ENCODE measurements around the gene TANK.

TANK gene

DNA sequence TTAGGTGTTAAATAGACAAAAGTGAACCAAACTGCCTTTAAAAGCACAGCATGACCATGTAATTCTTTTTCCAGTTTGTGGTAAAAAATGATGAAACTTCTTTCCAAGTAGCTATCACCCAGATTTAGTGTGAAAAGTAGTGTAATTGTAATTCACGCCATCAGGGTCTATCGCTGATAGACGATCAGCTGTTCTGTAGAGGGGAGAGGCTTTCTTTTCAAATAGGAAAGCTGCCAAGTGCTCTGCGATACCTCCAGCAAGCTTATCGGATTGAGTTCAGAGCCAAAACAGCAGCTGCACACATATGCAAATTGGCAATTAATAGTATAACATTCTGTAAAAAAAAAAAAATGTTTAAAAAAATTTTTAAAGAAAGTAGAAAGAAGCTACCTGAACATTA lies 86.1 kb downstream of the TANK start:
- ATAC-seq: no peak
- no peak for TF ChIP-seq ISL1 (CRISPR knock-in tag; IDR thresholded peaks at IDR 0.05)
- TF ChIP-seq GLIS3 (CRISPR knock-in tag; IDR thresholded peaks at IDR 0.05): no peak
- TF ChIP-seq ESRRG (CRISPR knock-in tag; IDR thresholded peaks at IDR 0.05): no peak
- no peak for TF ChIP-seq ZFP3 (CRISPR knock-in tag; IDR thresholded peaks at IDR 0.05)
- no peak for TF ChIP-seq ZNF70 (CRISPR knock-in tag; IDR thresholded peaks at IDR 0.05)
- TF ChIP-seq ZNF565 (CRISPR knock-in tag; conservative IDR thresholded peaks at IDR 0.05; ENCODE audit: low read depth): no peak
- TF ChIP-seq CSDC2 (CRISPR knock-in tag; IDR thresholded peaks at IDR 0.05): no peak
- TF ChIP-seq RARB (CRISPR knock-in tag; IDR thresholded peaks at IDR 0.05): no peak
- TF ChIP-seq BACH2 (CRISPR knock-in tag; IDR thresholded peaks at IDR 0.05; ENCODE audit: borderline replicate concordance): no peak
- no peak for TF ChIP-seq ARNTL (CRISPR knock-in tag; IDR thresholded peaks at IDR 0.05; ENCODE audit: borderline replicate concordance, low read depth)
- no peak for TF ChIP-seq PATZ1 (CRISPR knock-in tag; IDR thresholded peaks at IDR 0.05; ENCODE audit: borderline replicate concordance)
- no peak for TF ChIP-seq ZC3H10 (CRISPR knock-in tag; IDR thresholded peaks at IDR 0.05)

DNA sequence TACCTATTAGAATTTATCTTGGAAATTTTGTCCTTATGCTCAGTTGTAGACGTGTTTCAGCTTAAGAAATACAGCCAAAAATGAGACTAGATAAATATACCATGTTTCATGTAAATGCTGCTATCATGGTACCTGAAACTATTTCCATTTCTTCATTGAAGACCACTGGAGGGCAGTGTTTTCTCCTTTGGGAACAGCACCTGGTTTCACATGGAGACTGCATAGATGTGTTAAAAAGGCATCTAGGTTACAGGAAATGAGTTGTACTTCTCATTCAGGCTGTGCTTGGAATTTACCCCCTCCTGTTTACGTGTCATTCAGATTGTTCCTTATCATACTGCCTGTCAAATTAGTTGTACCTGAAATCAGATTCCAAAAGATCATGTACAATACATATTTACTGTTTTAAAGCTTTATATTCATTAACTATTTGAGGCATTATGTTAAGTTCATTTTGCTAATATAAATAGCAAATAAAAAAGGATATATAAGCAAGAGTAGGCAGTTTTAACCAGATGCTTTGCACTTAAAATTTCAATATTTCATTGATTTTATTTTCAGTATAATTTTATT lies 90.7 kb downstream of the TANK start:
- peak; percentile 89 for ATAC-seq
- TF ChIP-seq OSR1 (CRISPR knock-in tag; IDR thresholded peaks at IDR 0.05) (no peak), POU6F1 (CRISPR knock-in tag; IDR thresholded peaks at IDR 0.05; ENCODE audit: borderline replicate concordance, low read depth) (no peak), TOX (CRISPR knock-in tag; IDR thresholded peaks at IDR 0.05; ENCODE audit: borderline replicate concordance) (no peak), BACH2 (CRISPR knock-in tag; IDR thresholded peaks at IDR 0.05; ENCODE audit: borderline replicate concordance) (no peak), ZNF70 (CRISPR knock-in tag; IDR thresholded peaks at IDR 0.05) (no peak), GLIS3 (CRISPR knock-in tag; IDR thresholded peaks at IDR 0.05) (no peak), ZNF8 (CRISPR knock-in tag; IDR thresholded peaks at IDR 0.05) (no peak), CSDC2 (CRISPR knock-in tag; IDR thresholded peaks at IDR 0.05) (no peak), ZFP3 (CRISPR knock-in tag; IDR thresholded peaks at IDR 0.05) (no peak), ISL1 (CRISPR knock-in tag; IDR thresholded peaks at IDR 0.05) (no peak), ESRRG (CRISPR knock-in tag; IDR thresholded peaks at IDR 0.05) (no peak), PATZ1 (CRISPR knock-in tag; IDR thresholded peaks at IDR 0.05; ENCODE audit: borderline replicate concordance) (no peak)

DNA sequence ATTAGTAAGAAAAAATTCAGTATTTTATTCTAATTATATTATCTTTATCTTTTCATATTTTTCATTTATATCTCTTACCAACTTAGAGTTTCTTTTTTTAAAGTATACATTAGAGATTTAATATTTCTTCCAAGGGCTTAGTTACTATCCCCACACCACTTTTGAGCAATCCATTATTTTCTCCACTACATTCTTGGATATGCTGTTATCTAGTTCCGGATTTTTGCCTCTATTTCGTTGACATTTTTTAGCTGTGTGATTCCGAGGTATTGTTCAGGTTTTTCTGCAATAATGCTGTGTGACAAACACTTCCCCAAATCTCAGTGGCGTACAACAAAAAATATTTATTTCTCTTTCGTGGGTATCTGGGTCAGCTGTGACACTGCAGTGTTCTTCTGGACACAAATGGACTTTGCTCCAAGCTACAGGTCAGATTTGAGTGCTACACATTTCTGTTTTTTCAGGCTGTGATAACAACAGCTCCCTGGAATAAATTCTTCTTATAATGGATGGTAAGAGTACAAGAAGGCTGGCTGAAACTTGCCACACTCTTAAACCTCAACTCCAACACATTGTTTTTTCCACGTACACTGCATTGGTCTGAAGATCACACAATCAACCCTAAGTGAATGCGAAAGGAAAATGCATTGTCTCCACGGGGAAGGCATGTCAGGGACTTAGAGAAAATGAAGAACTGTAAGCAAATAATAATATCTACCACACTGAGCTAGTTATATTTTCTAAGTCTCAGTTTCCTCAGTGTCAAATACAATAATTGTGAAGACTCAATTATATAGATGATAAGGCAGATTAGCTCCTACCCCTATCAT lies 97.1 kb downstream of the TANK start:
- TF ChIP-seq BACH2 (CRISPR knock-in tag; IDR thresholded peaks at IDR 0.05; ENCODE audit: borderline replicate concordance): no peak
- TF ChIP-seq ZNF70 (CRISPR knock-in tag; IDR thresholded peaks at IDR 0.05): no peak
- no peak for TF ChIP-seq CSDC2 (CRISPR knock-in tag; IDR thresholded peaks at IDR 0.05)
- no peak for TF ChIP-seq ARNTL (CRISPR knock-in tag; IDR thresholded peaks at IDR 0.05; ENCODE audit: borderline replicate concordance, low read depth)
- TF ChIP-seq ZNF565 (CRISPR knock-in tag; conservative IDR thresholded peaks at IDR 0.05; ENCODE audit: low read depth): no peak
- TF ChIP-seq, protein P1, sequence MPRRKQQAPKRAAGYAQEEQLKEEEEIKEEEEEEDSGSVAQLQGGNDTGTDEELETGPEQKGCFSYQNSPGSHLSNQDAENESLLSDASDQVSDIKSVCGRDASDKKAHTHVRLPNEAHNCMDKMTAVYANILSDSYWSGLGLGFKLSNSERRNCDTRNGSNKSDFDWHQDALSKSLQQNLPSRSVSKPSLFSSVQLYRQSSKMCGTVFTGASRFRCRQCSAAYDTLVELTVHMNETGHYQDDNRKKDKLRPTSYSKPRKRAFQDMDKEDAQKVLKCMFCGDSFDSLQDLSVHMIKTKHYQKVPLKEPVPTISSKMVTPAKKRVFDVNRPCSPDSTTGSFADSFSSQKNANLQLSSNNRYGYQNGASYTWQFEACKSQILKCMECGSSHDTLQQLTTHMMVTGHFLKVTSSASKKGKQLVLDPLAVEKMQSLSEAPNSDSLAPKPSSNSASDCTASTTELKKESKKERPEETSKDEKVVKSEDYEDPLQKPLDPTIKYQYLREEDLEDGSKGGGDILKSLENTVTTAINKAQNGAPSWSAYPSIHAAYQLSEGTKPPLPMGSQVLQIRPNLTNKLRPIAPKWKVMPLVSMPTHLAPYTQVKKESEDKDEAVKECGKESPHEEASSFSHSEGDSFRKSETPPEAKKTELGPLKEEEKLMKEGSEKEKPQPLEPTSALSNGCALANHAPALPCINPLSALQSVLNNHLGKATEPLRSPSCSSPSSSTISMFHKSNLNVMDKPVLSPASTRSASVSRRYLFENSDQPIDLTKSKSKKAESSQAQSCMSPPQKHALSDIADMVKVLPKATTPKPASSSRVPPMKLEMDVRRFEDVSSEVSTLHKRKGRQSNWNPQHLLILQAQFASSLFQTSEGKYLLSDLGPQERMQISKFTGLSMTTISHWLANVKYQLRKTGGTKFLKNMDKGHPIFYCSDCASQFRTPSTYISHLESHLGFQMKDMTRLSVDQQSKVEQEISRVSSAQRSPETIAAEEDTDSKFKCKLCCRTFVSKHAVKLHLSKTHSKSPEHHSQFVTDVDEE (CRISPR knock-in tag; IDR thresholded peaks at IDR 0.05): no peak
- no peak for TF ChIP-seq SNAI2 (CRISPR knock-in tag; IDR thresholded peaks at IDR 0.05)
- no peak for TF ChIP-seq ZC3H10 (CRISPR knock-in tag; IDR thresholded peaks at IDR 0.05)
- no peak for TF ChIP-seq TCF4 (CRISPR knock-in tag; IDR thresholded peaks at IDR 0.05; ENCODE audit: borderline replicate concordance)
- TF ChIP-seq TOX (CRISPR knock-in tag; IDR thresholded peaks at IDR 0.05; ENCODE audit: borderline replicate concordance): no peak
- TF ChIP-seq, protein P2, sequence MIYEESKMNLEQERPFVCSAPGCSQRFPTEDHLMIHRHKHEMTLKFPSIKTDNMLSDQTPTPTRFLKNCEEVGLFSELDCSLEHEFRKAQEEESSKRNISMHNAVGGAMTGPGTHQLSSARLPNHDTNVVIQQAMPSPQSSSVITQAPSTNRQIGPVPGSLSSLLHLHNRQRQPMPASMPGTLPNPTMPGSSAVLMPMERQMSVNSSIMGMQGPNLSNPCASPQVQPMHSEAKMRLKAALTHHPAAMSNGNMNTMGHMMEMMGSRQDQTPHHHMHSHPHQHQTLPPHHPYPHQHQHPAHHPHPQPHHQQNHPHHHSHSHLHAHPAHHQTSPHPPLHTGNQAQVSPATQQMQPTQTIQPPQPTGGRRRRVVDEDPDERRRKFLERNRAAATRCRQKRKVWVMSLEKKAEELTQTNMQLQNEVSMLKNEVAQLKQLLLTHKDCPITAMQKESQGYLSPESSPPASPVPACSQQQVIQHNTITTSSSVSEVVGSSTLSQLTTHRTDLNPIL (CRISPR knock-in tag; IDR thresholded peaks at IDR 0.05; ENCODE audit: low read depth): no peak
- no peak for TF ChIP-seq ZFP3 (CRISPR knock-in tag; IDR thresholded peaks at IDR 0.05)
- TF ChIP-seq GLIS3 (CRISPR knock-in tag; IDR thresholded peaks at IDR 0.05): no peak
- no peak for TF ChIP-seq CSRNP3 (CRISPR knock-in tag; IDR thresholded peaks at IDR 0.05)
- ATAC-seq: no peak
